SK-N-MC (cell line): ENCODE data around the gene COL20A1.

Source experiments
- DNase-seq: peaks from one replicate; pipeline ENCODE4 v3.0.0-alpha.2; 2011; ENCODE audit warnings: low read depth, low spot score
- H3K27ac ChIP-seq: fragments of 200-600 bp; sonication (generic); 2 replicates; pipeline ENCODE4 v1.5.1; 2016; ENCODE audit warnings: mixed run types
- H3K36me3 ChIP-seq: fragments of 200-600 bp; sonication (generic); 2 replicates; pipeline ENCODE4 v1.6.1; 2017; ENCODE audit warnings: antibody characterized with exemption, low read length, mixed read lengths; ENCODE audit not compliant: insufficient read depth
- H3K4me3 ChIP-seq: fragments of 200-600 bp; sonication (generic); 2 replicates; pipeline ENCODE4 v1.5.1; 2016
- H3K9ac ChIP-seq: fragments of 200-600 bp; sonication (generic); 2 replicates; pipeline ENCODE4 v1.8.0; 2017; ENCODE audit warnings: mixed run types, mixed read lengths; ENCODE audit not compliant: insufficient read length
- H3K9me3 ChIP-seq: fragments of 200-600 bp; sonication (generic); 2 replicates; pipeline ENCODE4 v1.6.1; 2017; ENCODE audit warnings: low read depth, mild to moderate bottlenecking, antibody characterized with exemption, low read length, moderate library complexity, mixed read lengths
- EZH2 ChIP-seq: fragments of 200-600 bp; sonication (generic); IDR thresholded peaks from one replicate; pipeline ENCODE4 v1.6.1; 2017; ENCODE audit warnings: antibody characterized with exemption
- FOXP2 ChIP-seq: optimal IDR thresholded peaks from 2 replicates; pipeline ENCODE3; 2011; ENCODE audit warnings: mild to moderate bottlenecking, moderate library complexity; ENCODE audit not compliant: insufficient read depth; ENCODE audit errors: extremely low read length, control extremely low read depth
- POLR2AphosphoS5 ChIP-seq: IDR thresholded peaks from 2 replicates; pipeline ENCODE4 v1.6.1; 2012; ENCODE audit warnings: mild to moderate bottlenecking, low read depth, low read length, borderline replicate concordance

The COL20A1 gene

GRCh38 chr20:63312690-63313348, 19.8 kb downstream of the COL20A1 start:
- no peak for DNase-seq
- no peak overlapping the region for H3K4me3 ChIP-seq
- H3K9me3 ChIP-seq = no peaks in the 10 kb centered on the region
- TF ChIP-seq POLR2AphosphoS5 = no peak
- TF ChIP-seq EZH2 = no peak
- no peak for TF ChIP-seq FOXP2
- no peaks in the 10 kb centered on the region for H3K36me3 ChIP-seq
- no peak overlapping the region for H3K27ac ChIP-seq
- no peak overlapping the region for H3K9ac ChIP-seq

DNA sequence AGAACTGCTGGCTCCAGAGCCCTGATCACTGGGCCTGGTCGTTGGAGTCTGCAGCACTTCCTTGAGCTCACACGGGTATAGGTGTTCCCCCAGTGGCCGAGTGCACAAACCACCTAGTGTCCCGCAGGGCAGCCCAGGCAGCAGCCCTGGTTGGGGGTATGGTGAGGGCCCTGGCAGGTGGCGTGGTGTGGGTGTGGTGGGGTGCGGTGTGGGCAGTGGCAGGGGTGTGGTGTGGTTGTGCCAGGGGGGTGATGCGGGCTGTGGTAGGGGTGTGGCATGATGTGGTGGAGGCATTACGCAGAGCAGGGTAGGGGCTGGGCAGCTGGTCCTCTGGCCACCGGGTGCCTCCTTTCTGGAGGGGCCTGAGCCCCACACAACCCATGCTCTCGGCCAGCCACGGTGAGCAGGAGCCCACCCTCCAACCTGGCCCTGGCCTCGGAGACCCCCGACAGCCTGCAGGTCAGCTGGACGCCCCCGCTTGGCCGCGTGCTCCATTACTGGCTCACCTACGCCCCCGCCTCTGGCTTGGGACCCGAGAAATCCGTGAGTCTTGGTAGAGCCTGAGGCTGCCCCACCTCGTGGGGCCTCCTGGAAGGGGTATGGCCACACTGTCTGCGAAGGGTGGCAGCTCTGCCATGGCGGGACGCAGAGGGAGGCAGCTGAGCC, 20.5 kb downstream of the COL20A1 start:
- H3K9me3 ChIP-seq = no peaks in the 10 kb centered on the region
- TF ChIP-seq POLR2AphosphoS5 (no peak), EZH2 (no peak), FOXP2 (no peak)
- H3K9ac ChIP-seq = no peak overlapping the region
- no peak overlapping the region for H3K27ac ChIP-seq
- H3K36me3 ChIP-seq = no peaks in the 10 kb centered on the region
- H3K4me3 ChIP-seq = no peak overlapping the region
- no peak for DNase-seq

DNA sequence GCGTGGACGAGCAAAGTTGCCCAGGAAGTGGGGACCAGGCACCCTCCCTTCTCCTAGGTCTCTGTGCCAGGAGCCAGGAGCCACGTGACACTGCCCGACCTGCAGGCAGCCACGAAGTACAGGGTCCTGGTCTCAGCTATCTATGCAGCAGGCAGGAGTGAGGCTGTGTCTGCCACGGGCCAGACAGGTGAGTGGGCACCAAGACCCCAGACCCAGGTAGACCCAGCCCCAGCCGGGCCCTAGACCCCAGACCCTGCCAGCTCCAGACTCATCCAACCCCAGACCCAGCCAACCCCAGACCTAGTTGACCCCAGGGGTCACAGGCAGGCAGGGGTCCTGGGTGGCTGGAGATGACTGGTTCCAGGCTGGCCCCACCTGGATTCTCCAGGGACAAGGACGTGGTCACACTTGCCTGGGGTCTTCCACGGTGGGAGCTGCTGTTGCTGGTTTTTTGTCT, 21.1 kb downstream of the COL20A1 start:
- Histone ChIP-seq H3K36me3 (no peaks in the 10 kb centered on the region), H3K9ac (no peak overlapping the region), H3K27ac (no peak overlapping the region), H3K4me3 (no peak overlapping the region), H3K9me3 (no peaks in the 10 kb centered on the region)
- DNase-seq = no peak
- TF ChIP-seq POLR2AphosphoS5 (no peak), EZH2 (no peak), FOXP2 (no peak)

DNA sequence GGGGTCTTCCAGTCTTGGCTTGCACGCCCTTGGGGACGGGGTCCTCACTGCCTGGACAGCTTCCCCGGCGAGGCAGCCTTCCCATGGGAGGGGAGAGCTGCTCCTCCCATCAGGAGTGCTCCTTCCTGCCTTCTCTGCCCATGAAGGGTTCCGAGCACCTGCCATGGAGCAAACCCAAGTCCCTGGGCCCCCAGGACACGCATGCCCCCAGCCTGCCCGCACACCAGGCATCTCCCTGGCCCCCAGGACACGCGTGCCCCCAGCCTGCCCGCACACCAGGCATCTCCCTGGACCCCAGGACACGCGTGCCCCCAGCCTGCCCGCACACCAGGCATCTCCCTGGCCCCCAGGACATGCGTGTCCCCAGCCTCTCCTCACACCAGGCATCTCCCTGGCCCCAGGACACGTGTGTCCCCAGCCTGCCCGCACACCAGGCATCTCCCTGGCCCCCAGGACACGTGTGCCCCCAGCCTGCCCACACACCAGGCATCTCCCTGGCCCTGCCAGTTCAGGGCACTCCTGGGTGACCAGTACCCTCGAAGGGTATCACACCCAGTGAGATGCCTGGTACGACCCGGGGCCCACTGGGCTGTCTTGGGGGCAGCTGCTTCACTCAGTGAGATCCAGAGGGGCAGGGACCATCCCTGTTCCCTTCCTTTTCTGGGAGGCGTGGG, 21.7 kb downstream of the COL20A1 start:
- no peak overlapping the region for H3K9ac ChIP-seq
- no peak overlapping the region for H3K27ac ChIP-seq
- no peak for DNase-seq
- H3K9me3 ChIP-seq = no peaks in the 10 kb centered on the region
- TF ChIP-seq POLR2AphosphoS5 (no peak), FOXP2 (no peak), EZH2 (no peak)
- no peak overlapping the region for H3K4me3 ChIP-seq
- no peaks in the 10 kb centered on the region for H3K36me3 ChIP-seq

DNA sequence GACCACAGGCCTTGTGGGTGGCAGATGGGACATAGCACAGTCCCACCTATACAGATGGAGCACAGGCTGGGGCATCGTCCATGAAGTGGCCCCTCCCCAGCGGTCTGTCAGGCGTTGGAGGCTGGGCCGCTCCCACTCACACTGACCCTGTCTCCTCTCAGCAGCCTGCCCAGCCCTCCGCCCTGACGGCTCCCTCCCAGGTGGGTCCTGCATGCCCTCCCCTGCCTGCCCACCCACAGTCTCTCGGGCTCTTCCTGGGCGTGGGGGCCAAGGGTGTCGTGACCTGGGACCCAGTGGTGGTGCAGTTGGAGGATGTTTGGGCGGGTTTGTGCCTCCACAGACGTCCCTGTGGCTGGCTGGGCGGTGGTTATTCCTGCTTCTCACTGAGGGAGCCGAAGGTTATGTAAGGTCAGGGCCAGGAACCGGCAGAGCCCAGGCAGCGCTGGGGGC, 22.3 kb downstream of the COL20A1 start:
- no peak overlapping the region for H3K9ac ChIP-seq
- TF ChIP-seq FOXP2 (no peak), EZH2 (no peak), POLR2AphosphoS5 (no peak)
- no peak overlapping the region for H3K4me3 ChIP-seq
- no peak overlapping the region for H3K27ac ChIP-seq
- DNase-seq = no peak
- H3K36me3 ChIP-seq = no peaks in the 10 kb centered on the region
- H3K9me3 ChIP-seq = no peaks in the 10 kb centered on the region

DNA sequence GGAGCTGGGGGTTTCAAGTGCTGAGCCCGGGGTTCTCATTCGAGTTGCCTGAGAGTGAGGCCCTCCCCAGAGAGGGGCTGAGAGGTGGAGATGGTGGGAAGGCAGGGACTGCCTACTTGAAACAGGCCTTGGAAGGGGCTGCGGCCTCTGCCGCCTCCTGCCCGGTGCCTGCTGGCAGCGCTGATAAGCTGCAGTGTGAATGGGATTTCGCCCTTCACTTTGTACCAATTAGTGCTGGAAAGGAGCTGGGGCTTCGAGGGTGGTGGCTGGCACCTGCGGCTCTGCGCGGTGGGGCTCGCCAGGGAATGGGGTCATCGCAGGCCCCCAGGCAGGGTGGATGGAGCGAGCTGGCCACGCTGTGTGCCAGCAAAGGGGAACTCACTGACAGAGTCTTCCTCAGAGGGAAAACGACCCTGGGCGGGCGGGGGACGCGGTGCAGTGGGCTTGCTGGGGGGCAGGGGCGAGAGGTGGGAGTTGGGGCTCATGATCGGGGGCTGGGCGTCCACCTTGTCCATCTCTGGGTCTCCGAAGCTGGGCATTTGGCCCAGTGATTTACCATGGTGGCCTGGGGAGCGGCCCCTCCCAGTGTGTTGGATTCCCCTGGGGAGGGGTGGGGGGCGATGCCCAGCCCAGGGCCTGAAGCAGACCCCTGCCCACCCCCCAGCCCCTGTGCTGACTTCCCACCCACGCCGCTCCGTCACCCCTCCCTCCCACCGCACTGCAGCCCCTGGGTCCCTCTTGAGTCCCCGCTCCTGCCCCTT, 22.9 kb downstream of the COL20A1 start:
- Histone ChIP-seq H3K4me3 (no peak overlapping the region), H3K9me3 (no peaks in the 10 kb centered on the region), H3K9ac (no peak overlapping the region), H3K27ac (no peak overlapping the region), H3K36me3 (no peaks in the 10 kb centered on the region)
- DNase-seq = no peak
- TF ChIP-seq FOXP2 (no peak), EZH2 (no peak), POLR2AphosphoS5 (no peak)

GRCh38 chr20:63316502-63316921, 23.5 kb downstream of the COL20A1 start:
- TF ChIP-seq FOXP2 (no peak), POLR2AphosphoS5 (no peak), EZH2 (no peak)
- Histone ChIP-seq H3K4me3 (no peak overlapping the region), H3K9me3 (no peaks in the 10 kb centered on the region), H3K27ac (no peak overlapping the region), H3K9ac (no peak overlapping the region), H3K36me3 (no peaks in the 10 kb centered on the region)
- no peak for DNase-seq

- DNase-seq = no peak
- H3K27ac ChIP-seq = no peak overlapping the region
- H3K9ac ChIP-seq = no peak overlapping the region
- no peaks in the 10 kb centered on the region for H3K36me3 ChIP-seq
- no peak overlapping the region for H3K4me3 ChIP-seq
- no peaks in the 10 kb centered on the region for H3K9me3 ChIP-seq
- TF ChIP-seq POLR2AphosphoS5 = no peak
- no peak for TF ChIP-seq FOXP2
Measured at GRCh38 chr20:63317061-63317460, 24.1 kb downstream of the COL20A1 start.
